GM19043 (cell line): Measurements from ENCODE around the gene CD24.
"Not testable (repeated sequence)": the region's sequence is repeated elsewhere in the genome, so short reads cannot be mapped to it uniquely, and the experiment has no call there.

Experiments
- ATAC-seq: cut with Tn5 transposase; IDR thresholded peaks from one replicate; pipeline ENCODE4 v1.9.1; 2021; ENCODE audit warnings: low read depth; ENCODE audit not compliant: unreplicated experiment

The CD24 gene

GRCh38 chr6:106970769-106971168, 3.8 kb downstream of the CD24 start:
- ATAC-seq = not testable (repeated sequence)

- no peak for ATAC-seq
Observed at GRCh38 chr6:106967936-106968555, 6.5 kb downstream of the CD24 start.

GRCh38 chr6:106966671-106967640, 7.6 kb downstream of the CD24 start:
- ATAC-seq = no peak

GRCh38 chr6:106966229-106966628, 8.3 kb downstream of the CD24 start:
- no peak for ATAC-seq

GRCh38 chr6:106964954-106965353, 9.6 kb downstream of the CD24 start:
- ATAC-seq = no peak

GRCh38 chr6:106964099-106964498, 10.4 kb downstream of the CD24 start:
- ATAC-seq = no peak

- no peak for ATAC-seq
Observed at GRCh38 chr6:106963544-106963943, 11.0 kb downstream of the CD24 start.

GRCh38 chr6:106961801-106962200, 12.7 kb downstream of the CD24 start:
- no peak for ATAC-seq

GRCh38 chr6:106961136-106961535, 13.4 kb downstream of the CD24 start:
- ATAC-seq = no peak

GRCh38 chr6:106959985-106960384, 14.5 kb downstream of the CD24 start:
- no peak for ATAC-seq

- no peak for ATAC-seq
Observed at GRCh38 chr6:106939848-106940247, 34.7 kb downstream of the CD24 start.

GRCh38 chr6:106939208-106939607, 35.3 kb downstream of the CD24 start:
- no peak for ATAC-seq

GRCh38 chr6:106927531-106928398, 46.8 kb downstream of the CD24 start:
- no peak for ATAC-seq

- ATAC-seq = no peak
Observed at GRCh38 chr6:106925948-106926347, 48.6 kb downstream of the CD24 start.

GRCh38 chr6:106924694-106925523, 49.6 kb downstream of the CD24 start:
- ATAC-seq = no peak

GRCh38 chr6:106922626-106923025, 51.9 kb downstream of the CD24 start:
- ATAC-seq = no peak
